Tongue (tissue), 2 donors: ENCODE measurements around the gene RNF144A. TPM values are rescaled to one million over a fixed set of nuclear protein-coding genes. Genes with fewer than 3 reads are reported as not detected.
"Not testable (repeated sequence)": the region's sequence is repeated elsewhere in the genome, so short reads cannot be mapped to it uniquely, and the experiment has no call there.

Experiments
- DNase-seq: peaks from one replicate; pipeline ENCODE4 v3.0.0-alpha.2; 2015
- total RNA-seq: library from RNA; depleted of rRNA; stranded (reverse); fragments of >200 nt; gene quantifications from one replicate; pipeline ENCODE4 v1.2.3, GENCODE V29; 2014

RNF144A gene
- total RNA-seq, result 25.5 TPM

GRCh38 chr2:6917071-6917760 is at the start of gene RNF144A:
Gene RNF144A, plus strand, starts transcription at chr2:6917412. Its CDS starts 79,515 bp downstream, at chr2:6996927.
- DNase-seq, result peak; percentile 83

DNA sequence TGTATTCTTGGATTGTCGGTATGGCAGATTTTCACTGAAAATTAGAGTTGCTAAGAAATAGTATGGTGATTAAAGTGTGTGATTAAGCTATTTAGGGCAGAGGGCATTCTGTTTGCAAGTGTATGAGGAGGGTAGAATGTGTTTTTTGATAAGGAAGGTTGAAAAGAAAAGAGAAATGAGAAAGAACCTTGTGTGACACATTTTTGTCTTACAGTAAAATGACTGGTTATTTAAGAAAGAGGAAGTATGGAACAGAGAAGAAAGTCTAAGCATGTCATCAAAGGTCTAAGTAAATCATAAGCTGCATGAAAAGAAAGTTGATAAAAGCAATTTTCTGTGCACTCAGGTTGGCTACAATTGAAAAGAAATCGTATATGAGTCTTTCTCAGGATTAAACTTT is 44.8 kb upstream of the RNF144A start:
- DNase-seq, result no peak

GRCh38 chr2:6874032-6874431 is 43.2 kb upstream of the RNF144A start:
- no peak for DNase-seq

- DNase-seq, result no peak
These were observed 40.9 kb upstream of the RNF144A start for GRCh38 chr2:6876309-6876708.

GRCh38 chr2:6877402-6878304 is 39.6 kb upstream of the RNF144A start, which contains the start of gene RSAD2:
Gene RSAD2, plus strand, starts transcription at chr2:6877777. Its CDS starts 24 bp downstream, at chr2:6877801.
- peak; percentile 51 for DNase-seq

- no peak for DNase-seq
These were observed 38.7 kb upstream of the RNF144A start for GRCh38 chr2:6878549-6878948.

DNA sequence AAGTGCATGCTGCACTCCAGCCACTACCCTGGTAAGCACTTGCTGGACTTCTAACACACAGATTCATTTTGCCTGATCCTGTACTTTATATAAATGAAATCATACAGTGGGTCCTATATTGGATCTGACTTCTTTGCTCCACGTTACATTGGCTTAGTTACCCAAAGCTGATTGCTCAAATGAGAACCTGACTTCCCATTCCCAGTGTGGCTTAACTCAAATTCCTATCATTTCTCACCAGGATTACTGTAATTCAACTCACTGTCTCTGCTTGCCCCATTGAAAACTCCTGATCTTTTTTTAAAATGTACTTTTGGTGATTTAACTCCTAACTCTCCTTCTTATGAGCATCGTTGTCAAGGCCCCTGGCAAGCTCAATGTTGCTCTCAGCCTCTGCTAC is 38.2 kb upstream of the RNF144A start:
- DNase-seq, result no peak

- no peak for DNase-seq
These were observed 36.9 kb upstream of the RNF144A start for GRCh38 chr2:6880200-6880733.

DNA sequence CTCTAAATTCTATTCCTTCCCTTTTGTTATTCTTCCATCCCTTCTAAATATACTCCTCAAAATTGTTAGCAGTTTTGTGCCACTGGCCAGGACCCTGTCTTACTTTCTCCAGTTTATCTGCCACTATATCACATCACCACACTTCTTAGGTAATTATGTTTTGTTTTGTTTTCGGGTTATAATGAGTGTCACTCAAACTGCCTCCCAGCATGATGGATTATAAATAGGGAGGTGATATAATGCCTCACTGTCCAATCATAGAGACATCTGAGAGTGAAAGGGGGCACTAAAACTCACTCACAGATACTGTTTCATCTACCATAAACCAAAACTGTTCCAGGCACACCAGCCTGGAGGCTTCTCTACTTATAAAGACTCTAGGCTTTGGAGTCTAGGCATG is 36.2 kb upstream of the RNF144A start:
- DNase-seq, result no peak

DNA sequence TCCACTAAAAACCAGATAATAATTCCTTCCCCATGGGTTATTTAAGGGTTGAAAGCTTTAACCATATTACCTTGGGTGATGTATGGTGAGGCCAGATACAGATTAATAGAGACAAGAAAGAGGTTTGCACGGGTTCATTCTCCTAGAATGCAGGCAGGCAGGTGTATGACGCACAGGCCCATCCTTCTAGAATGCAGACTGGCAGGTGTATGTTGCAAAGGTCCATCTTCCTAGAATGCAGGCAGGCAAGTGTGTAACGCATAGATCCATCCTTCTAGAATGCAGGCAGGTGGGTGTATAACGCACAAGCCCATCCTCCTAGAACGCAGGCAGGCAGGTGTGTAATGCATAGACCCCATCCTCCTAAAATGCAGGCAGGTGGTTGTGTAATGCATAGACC is 35.7 kb upstream of the RNF144A start:
- DNase-seq, result no peak

GRCh38 chr2:6883448-6884122 is 33.6 kb upstream of the RNF144A start:
- DNase-seq, result peak; percentile 59

GRCh38 chr2:6885551-6885950 is 31.7 kb upstream of the RNF144A start:
- no peak for DNase-seq

DNA sequence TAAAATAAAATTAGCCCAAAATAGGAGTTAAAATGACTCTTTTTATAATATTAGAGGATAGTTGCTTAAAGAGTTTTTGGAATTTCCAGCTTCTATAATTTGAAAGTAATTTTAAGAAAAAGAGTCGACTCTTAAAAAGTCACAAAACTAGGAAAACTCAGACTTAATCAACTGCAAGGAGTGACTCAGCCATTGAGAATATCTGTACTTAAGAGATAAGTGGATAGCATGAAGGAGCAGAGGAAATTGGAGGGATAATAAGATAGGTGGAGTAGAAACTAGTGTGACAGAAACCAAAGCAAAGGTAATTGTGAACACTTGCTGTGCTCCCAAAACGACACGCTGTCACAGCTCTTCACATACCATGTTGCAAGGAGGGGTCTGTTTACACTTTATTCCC is 31.2 kb upstream of the RNF144A start:
- DNase-seq, result no peak

- no peak for DNase-seq
These were observed 29.4 kb upstream of the RNF144A start for GRCh38 chr2:6887751-6888192.

GRCh38 chr2:6888724-6889123 is 28.5 kb upstream of the RNF144A start:
- DNase-seq, result no peak

DNA sequence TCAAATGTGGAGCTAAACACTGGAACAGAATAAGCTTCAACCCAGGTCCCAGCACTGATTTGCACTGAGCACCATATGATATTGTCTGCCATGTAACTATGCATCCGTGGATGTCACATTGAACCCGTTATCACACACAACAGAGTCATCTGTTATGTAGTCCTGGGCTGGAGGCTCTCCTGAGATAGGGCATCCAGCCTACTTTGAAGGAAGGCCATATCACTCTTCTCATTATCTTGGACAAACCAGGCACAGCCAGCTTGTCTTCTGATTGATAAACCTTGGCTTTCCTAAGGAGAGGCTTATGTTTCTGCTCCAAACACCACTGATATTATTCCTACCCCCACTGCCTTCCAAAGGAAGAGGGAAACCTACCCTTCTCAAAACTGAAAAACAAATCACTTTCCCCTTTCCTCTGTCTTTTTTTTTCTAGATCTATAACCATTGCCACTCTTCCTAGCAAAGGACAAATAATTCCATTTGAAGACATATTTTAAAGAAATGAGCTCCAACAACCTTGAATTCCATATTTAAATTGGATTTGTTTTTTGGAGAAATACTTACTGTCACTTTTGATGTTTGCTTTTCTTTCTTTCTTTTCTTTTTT is 23.2 kb upstream of the RNF144A start:
- DNase-seq, result no peak

DNA sequence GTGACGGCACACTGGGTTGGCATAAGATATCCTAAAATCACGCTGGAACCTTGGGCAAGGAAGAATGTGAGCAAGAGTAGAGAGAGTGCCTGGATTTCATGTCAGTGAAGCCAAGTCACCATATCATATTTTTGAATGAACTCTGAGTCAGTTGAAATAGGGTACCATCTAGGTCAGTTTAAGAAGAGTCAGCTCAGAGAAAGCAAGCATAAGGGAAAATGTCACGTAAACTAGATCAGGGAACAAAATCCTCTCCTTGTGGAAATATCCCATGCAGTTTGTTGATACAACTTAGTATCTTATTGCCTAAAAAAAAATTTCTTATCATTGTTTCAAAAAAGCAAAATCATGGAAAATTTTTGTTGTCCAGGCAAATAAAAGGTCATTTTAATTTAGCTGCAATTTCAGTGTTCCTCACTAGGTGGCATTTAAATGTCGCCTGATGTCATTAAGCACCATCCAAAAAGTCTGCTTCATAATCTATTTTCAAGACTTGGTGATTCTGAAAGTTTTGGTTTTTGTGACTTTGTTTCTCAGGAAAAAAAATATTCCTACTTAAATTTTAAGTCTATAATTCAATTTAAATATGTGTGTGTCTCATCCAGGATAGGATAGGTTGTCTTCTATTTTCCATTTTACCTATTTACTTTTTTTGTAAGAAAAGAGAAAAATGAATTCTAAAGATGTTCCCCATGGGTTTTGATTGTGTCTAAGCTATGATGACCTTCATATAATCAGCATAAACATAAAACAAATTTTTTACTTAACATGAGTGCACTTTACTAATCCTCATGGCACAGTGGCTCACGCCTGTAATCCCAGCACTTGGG is 20.1 kb upstream of the RNF144A start:
- DNase-seq, result peak; percentile 72

GRCh38 chr2:6902581-6902980 is 14.6 kb upstream of the RNF144A start:
- not testable (repeated sequence) for DNase-seq

- DNase-seq, result no peak
These were observed 11.5 kb upstream of the RNF144A start for GRCh38 chr2:6905668-6906067.

DNA sequence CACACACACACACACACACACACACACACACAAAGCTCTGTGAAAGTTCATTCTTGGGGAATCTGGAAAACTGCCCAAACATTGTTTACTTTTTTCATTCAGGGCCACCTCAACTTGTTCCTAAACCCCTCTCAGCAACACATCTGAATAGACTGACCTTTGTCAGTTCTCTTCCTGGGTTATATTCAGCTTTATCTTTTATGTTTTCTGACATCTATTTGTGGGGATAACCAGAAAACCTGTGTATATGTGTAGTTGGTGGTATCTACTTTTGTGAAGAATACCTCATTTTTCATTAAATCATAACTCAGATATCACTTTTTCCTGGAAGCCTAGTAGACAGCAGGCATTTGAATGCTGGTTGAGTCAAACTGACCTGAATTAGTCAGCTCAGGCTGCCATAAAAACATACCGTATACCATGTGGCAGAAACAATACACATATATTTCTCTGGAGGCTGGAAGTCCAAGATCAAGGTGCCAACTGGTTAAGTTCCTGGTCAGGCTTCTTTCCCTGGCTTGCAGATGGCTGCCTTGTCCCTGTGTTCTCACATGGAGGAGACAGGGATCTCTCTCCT is 11.0 kb upstream of the RNF144A start:
- DNase-seq, result no peak

DNA sequence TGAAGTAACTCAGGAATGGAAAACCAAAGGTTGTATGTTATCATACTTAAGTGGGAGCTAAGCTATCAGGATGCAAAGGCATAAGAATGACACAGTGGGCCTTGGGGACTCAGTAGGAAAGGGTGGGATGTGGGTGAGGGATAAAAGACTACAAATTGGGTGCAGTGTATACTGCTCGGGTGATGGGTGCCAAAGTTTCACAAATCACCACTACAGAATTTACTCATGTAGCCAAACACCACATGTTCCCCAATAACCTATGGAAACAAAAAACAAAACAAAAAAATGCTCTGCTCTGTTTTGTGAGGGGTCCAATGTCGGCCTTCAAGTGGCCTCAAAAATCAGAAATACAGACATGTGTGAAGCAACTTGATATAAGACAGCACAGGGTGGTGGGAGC is 8.9 kb upstream of the RNF144A start:
- no peak for DNase-seq
